B cell (primary cell): ENCODE measurements around the gene SLC6A12. TPM values are rescaled to one million over a fixed set of nuclear protein-coding genes. Genes with fewer than 3 reads are reported as not detected.

Source experiments
- ATAC-seq: fragments of 200-7000 bp; cut with Tn5 transposase; one replicate; pipeline ENCODE4 v1.10.0; 2021; ENCODE audit warnings: low read depth, mild to moderate bottlenecking, moderate number of reproducible peaks, moderate library complexity
- CTCF ChIA-PET: fragments of 350-600 bp; sonication (Branson Sonifier 250); formaldehyde crosslinking; loops from one replicate; lab custom pipeline; 2021; ENCODE audit warnings: antibody characterized with exemption, inconsistent platforms; lab: Charles Lee
- POLR2A ChIA-PET: fragments of 350-600 bp; sonication (Branson Sonifier 250); formaldehyde crosslinking; loops from one replicate; lab custom pipeline; 2021; ENCODE audit warnings: antibody characterized with exemption; lab: Charles Lee
- DNase-seq: peaks from one replicate; pipeline ENCODE4 v3.0.0; 2013
- H2AFZ ChIP-seq: 2 replicates; pipeline ENCODE4 v1.6.1; 2012; ENCODE audit warnings: mild to moderate bottlenecking, low read depth, low read length; ENCODE audit not compliant: insufficient read depth, poor library complexity, severe bottlenecking
- H3K27ac ChIP-seq, 2 donors: 1 replicate in 1 of 2; 2 replicates in 1 of 2; pipeline ENCODE4 v1.5.1; 2012 to 2013; ENCODE audit warnings: low read length in 2 of 2, mild to moderate bottlenecking in 2 of 2, moderate library complexity in 1 of 2
- H3K27me3 ChIP-seq, 4 experiments: fragments of 200-600 bp in 1 of 4; sonication (generic) in 1 of 4; replicated peaks in 1 of 4; 1 replicate in 2 of 4; 2 replicates in 2 of 4; pipeline versions ENCODE4 v1.6.1 to v1.7.0; 2013 to 2016; ENCODE audit warnings: low read length in 3 of 4, mild to moderate bottlenecking in 2 of 4, mixed read lengths in 1 of 4, moderate library complexity in 1 of 4; ENCODE audit not compliant: insufficient read depth in 4 of 4, control insufficient read depth in 3 of 4; ENCODE audit errors: control extremely low read depth in 1 of 4
- H3K36me3 ChIP-seq, 2 experiments: replicated peaks in 1 of 2; 1 replicate in 1 of 2; 2 replicates in 1 of 2; pipeline versions ENCODE4 v1.6.1 to v1.7.1; 2013; ENCODE audit warnings: low read length in 1 of 2; ENCODE audit not compliant: insufficient read depth in 2 of 2, control insufficient read depth in 1 of 2; ENCODE audit errors: control extremely low read depth in 1 of 2, extremely low read depth in 1 of 2
- H3K4me1 ChIP-seq, 2 donors: fragments of 200-600 bp in 1 of 2; sonication (generic) in 1 of 2; 1 replicate in 1 of 2; 2 replicates in 1 of 2; pipeline versions ENCODE4 v1.5.1 to v1.6.1; 2013 to 2017; ENCODE audit warnings: low read length in 2 of 2; ENCODE audit not compliant: control insufficient read depth in 2 of 2, insufficient read depth in 2 of 2
- H3K4me2 ChIP-seq: replicated peaks from 2 replicates; pipeline ENCODE3; 2012; ENCODE audit warnings: mild to moderate bottlenecking, low read depth, low read length; ENCODE audit not compliant: poor library complexity, severe bottlenecking
- H3K4me3 ChIP-seq, 5 experiments: fragments of 200-600 bp in 1 of 5; sonication (generic) in 1 of 5; 1 replicate in 3 of 5; 2 replicates in 2 of 5; pipeline versions ENCODE4 v1.5.1 to v1.7.0; 2011 to 2016; ENCODE audit warnings: low read length in 4 of 5, mild to moderate bottlenecking in 4 of 5, low read depth in 2 of 5, control low read depth in 1 of 5, moderate library complexity in 1 of 5; ENCODE audit not compliant: insufficient read depth in 1 of 5; ENCODE audit errors: control extremely low read depth in 1 of 5, extremely low read depth in 1 of 5
- H3K79me2 ChIP-seq: fragments of 200-600 bp; sonication (generic); one replicate; pipeline ENCODE4 v1.6.0; 2016; ENCODE audit warnings: low read length; ENCODE audit not compliant: control insufficient read depth, insufficient read depth
- H3K9ac ChIP-seq: fragments of 200-600 bp; sonication (generic); 2 replicates; pipeline ENCODE4 v1.6.1; 2017; ENCODE audit warnings: mild to moderate bottlenecking, low read length, moderate library complexity
- H3K9me3 ChIP-seq, 3 donors: one replicate each; pipeline versions ENCODE4 v1.6.1 to v1.7.1; 2013; ENCODE audit warnings: low read length in 2 of 3; ENCODE audit not compliant: control insufficient read depth in 2 of 3, insufficient read depth in 1 of 3; ENCODE audit errors: control extremely low read depth in 1 of 3
- H4K20me1 ChIP-seq: 2 replicates; pipeline ENCODE4 v1.6.0; 2012; ENCODE audit warnings: mild to moderate bottlenecking, low read length; ENCODE audit not compliant: insufficient read depth, control insufficient read depth, poor library complexity, severe bottlenecking
- H3K27ac Mint-ChIP-seq: one replicate; pipeline ENCODE4 v1.8.0; 2021; ENCODE audit warnings: mixed read lengths
- H3K27me3 Mint-ChIP-seq: one replicate; pipeline ENCODE4 v1.8.0; 2021; ENCODE audit warnings: mixed read lengths
- H3K4me1 Mint-ChIP-seq: one replicate; pipeline ENCODE4 v1.8.0; 2021; ENCODE audit warnings: mixed read lengths
- H3K4me3 Mint-ChIP-seq: one replicate; pipeline ENCODE4 v1.8.0; 2021; ENCODE audit warnings: mixed read lengths
- H3K9me3 Mint-ChIP-seq: one replicate; pipeline ENCODE4 v1.8.0; 2022; ENCODE audit warnings: mixed read lengths; ENCODE audit not compliant: insufficient read depth
- CTCF ChIP-seq: fragments of 200-600 bp; IDR thresholded peaks from one replicate; pipeline ENCODE4 v1.8.0; 2022; ENCODE audit warnings: antibody characterized with exemption, mild to moderate bottlenecking
- EZH2 ChIP-seq: IDR thresholded peaks from 2 replicates; pipeline ENCODE4 v1.6.1; 2012; ENCODE audit warnings: borderline replicate concordance, low read depth, mild to moderate bottlenecking, moderate library complexity, low read length; ENCODE audit not compliant: insufficient read depth, poor library complexity, severe bottlenecking
- WGBS: methylation state at CpG from one replicate; pipeline ENCODE4 v1.1.5; 2013; ENCODE audit warnings: missing lambda C conversion rate; ENCODE audit not compliant: insufficient coverage; 5-methylcytosine and 5-hydroxymethylcytosine counted together
- intact Hi-C: fragments of 100-400 bp; cut with micrococcal nuclease; formaldehyde crosslinking; loops from one replicate; pipeline ENCODE4 v1.10.0; 2022
- polyA plus RNA-seq: library from polyadenylated mRNA; depleted of rRNA; stranded (reverse); fragments of >200 nt; gene quantifications from 2 replicates; pipeline ENCODE4 v1.2.3, GENCODE V29; 2012
- total RNA-seq, 2 donors: library from RNA; stranded (reverse); fragments of 120-200 nt in 1 of 2; gene quantifications; 1 replicate in 1 of 2; 2 replicates in 1 of 2; pipeline versions ENCODE4 v1.2.3 to v1.2.4, GENCODE V29; 2013 to 2022

The SLC6A12 gene
- total and polyA plus RNA-seq, 2 donors (not counting 1 experiment from before 2014, with no cell fraction given): 0.06 TPM; not detected in 1

- H4K20me1 ChIP-seq: no peaks in the 10 kb centered on the region
- H3K36me3 ChIP-seq: no peaks in the 10 kb centered on the region
- intact Hi-C loops: no loop called here
- no peak overlapping the region for H3K27ac ChIP-seq
- H3K4me1 Mint-ChIP-seq: peaks cover 4% of the 10 kb centered on the region
- no peaks in the 10 kb centered on the region for H3K79me2 ChIP-seq
- ATAC-seq (no peak), DNase-seq (no peak)
- ChIA-PET CTCF (no interaction called here), POLR2A (no interaction called here)
- H3K4me1 ChIP-seq: peaks cover under 1 to 6% of the 10 kb centered on the region in 2 donors
- H3K9ac ChIP-seq: no peak overlapping the region
- no peak overlapping the region for H3K27ac Mint-ChIP-seq
- H3K4me3 ChIP-seq: no peak overlapping the region
- H3K27me3 Mint-ChIP-seq: peaks cover 47% of the 10 kb centered on the region
- H3K4me2 ChIP-seq: no peak overlapping the region
- H3K4me3 Mint-ChIP-seq: no peak overlapping the region
- peaks cover 0 to 30% (median 8%) of the 10 kb centered on the region in 4 experiments for H3K27me3 ChIP-seq
- 89% methylated on average over 10 of the region's 10 CpGs for WGBS
- H3K9me3 ChIP-seq: peaks cover 0 to 11% (median 0%) of the 10 kb centered on the region in 3 donors
- H3K9me3 Mint-ChIP-seq: peaks cover 2% of the 10 kb centered on the region
- TF ChIP-seq EZH2 (no peak), CTCF (no peak)
- H2AFZ ChIP-seq: no peak overlapping the region
These were observed 6.2 kb downstream of the SLC6A12 start for GRCh38 chr12:207804-208203.

- H3K36me3 ChIP-seq: no peaks in the 10 kb centered on the region
- ChIA-PET POLR2A (no interaction called here), CTCF (no interaction called here)
- Mint-ChIP-seq H3K4me1 (no peaks in the 10 kb centered on the region), H3K27ac (no peak overlapping the region), H3K27me3 (peaks cover 48% of the 10 kb centered on the region), H3K9me3 (peaks cover 2% of the 10 kb centered on the region), H3K4me3 (no peak overlapping the region)
- H3K79me2 ChIP-seq: no peaks in the 10 kb centered on the region
- H3K4me2 ChIP-seq: no peak overlapping the region
- TF ChIP-seq EZH2: no peak
- TF ChIP-seq CTCF: no peak
- H4K20me1 ChIP-seq: no peaks in the 10 kb centered on the region
- DNase-seq (no peak), ATAC-seq (no peak)
- peaks cover 0 to 37% (median 8%) of the 10 kb centered on the region in 4 experiments for H3K27me3 ChIP-seq
- WGBS: 91% methylated on average over 16 of the region's 21 CpGs
- H3K9ac ChIP-seq: no peak overlapping the region
- H3K27ac ChIP-seq: no peak overlapping the region
- intact Hi-C loops: no loop called here
- H3K4me1 ChIP-seq: peaks cover 0 to 3% of the 10 kb centered on the region in 2 donors
- peaks cover 0 to 11% (median 0%) of the 10 kb centered on the region in 3 donors for H3K9me3 ChIP-seq
- H2AFZ ChIP-seq: no peak overlapping the region
- no peak overlapping the region for H3K4me3 ChIP-seq
These were observed 7.1 kb downstream of the SLC6A12 start for GRCh38 chr12:206746-207440.
